GM19351 (cell line): ENCODE measurements around the gene SPATA20.

Experiments
- ATAC-seq: cut with Tn5 transposase; IDR thresholded peaks from one replicate; pipeline ENCODE4 v1.9.1; 2021; ENCODE audit warnings: mild to moderate bottlenecking, moderate library complexity; ENCODE audit not compliant: unreplicated experiment

The SPATA20 gene

DNA sequence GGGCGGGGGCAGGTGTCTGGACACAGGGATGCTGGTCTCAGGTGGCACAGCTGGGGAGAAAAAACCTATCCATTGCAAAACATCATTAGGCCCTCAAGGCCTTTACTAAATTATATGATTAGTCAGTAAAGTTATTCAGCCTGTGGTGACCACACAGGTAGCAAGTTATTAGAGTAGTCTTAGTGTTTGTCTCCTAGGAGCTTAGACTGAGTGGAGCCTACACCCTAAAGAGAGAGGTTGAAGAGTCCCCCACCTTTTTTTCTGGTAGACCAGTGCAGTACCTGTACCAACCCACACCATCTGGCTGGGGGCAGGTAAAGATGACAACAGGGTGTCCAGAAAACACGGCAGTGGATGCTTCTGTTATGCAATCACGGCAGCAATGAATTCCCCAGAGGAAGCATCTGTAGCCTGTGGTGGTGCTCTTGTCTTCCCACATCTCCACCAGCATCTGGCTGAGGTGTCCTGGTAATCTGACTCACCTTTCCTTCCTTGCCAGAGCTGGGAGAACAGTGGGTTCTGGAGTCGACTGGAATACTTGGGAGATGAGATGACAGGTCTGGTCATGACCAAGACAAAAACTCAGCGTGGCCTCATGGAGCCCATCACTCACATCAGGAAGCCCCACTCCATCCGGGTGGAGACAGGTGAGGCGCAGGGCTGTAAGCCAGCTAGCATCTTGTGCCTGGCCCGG, 27.7 kb upstream of the SPATA20 start:
- ATAC-seq = no peak

DNA sequence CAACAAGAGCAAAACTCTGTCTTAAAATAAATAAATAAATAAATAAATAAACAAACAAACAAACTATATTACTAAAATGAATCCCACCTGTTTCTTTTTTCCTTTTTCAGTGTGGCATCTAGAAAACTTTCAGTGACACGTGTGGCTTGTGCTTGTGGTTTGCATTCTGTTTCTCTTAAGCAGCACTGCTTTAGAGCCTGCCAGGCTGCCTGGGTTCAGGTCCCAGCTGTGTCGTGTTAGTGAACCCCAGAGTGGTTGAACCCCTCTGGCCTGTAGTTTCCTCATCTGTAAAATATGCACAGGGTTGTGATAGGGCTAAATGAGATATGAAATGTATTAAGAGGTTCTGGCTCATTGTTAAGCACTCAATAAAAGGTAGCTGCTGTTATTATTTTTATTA, 26.5 kb upstream of the SPATA20 start:
- ATAC-seq = no peak

DNA sequence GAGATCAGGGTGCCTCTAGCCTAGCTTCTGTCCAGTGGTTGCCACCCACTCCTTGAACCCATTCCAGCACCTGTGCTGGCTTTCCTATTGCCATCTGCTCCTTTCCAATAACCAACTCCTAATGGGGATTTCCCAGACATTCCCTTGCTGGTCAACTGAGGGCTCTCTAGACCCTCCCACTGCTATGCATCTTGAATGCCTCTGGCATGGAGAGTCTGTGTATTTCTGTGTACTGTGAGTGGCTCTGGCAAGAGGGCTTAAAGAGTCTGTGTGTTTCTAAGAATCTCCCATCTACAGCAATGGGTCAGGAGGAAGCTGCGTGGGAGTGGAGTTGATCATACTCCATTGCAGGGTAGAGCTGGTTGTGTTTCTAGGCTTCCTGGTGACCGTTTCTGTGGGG, 25.5 kb upstream of the SPATA20 start:
- no peak for ATAC-seq

DNA sequence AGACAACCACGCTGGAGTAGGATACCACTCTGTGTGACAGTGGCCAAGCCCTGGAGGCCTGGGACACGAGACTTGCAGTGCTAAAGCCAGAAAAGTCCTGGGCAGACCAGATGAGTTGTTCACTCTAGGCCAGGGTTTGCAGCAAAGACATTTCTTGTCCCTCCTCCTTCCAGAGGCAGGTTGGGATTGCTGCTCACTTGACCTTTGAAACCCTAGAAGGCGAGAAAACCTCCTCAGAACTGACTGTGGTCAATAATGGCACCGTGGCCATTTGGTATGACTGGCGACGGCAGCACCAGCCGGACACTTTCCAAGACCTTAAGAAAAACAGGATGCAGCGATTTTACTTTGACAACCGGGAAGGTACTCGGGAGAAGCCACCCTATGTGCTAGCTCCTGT, 24.2 kb upstream of the SPATA20 start:
- ATAC-seq = no peak

DNA sequence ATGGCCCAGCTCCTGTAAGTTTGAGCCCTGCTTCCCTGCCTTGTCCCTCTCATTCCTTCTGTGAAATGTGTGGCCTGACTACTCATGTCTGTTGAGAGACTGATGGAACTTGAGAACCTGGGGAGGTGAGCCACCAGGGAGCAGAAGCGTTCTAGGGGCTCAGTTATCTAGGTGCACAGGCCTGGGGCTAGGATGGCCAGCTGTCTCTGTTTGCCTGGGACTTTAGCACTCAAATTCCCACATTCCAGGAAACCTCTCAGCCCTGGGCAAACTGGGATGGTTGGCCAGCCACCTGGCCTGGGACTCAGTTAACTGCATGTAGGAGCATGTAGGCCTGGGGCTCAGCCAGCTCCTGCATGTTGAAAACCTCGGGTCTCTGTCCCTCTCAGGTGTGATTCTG, 23.8 kb upstream of the SPATA20 start:
- no peak for ATAC-seq

DNA sequence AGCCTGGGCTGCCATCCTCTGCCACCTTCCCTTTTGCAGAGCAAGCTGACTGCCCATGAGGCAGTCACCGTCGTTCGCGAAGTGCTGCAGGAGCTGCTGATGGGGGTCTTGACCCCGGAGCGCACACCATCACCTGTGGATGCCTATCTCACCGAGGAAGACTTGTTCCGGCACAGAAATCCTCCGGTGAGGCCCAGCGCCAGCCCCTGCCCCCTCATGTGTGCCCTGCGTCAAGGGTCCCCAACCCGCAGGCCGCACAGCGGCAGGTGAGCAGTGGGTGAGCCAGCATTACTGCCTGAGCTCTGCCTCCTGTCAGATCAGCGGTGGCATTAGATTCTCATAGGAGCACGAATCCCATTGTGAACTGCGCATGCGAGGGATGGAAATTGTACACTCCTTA, 22.1 kb upstream of the SPATA20 start:
- ATAC-seq = no peak

DNA sequence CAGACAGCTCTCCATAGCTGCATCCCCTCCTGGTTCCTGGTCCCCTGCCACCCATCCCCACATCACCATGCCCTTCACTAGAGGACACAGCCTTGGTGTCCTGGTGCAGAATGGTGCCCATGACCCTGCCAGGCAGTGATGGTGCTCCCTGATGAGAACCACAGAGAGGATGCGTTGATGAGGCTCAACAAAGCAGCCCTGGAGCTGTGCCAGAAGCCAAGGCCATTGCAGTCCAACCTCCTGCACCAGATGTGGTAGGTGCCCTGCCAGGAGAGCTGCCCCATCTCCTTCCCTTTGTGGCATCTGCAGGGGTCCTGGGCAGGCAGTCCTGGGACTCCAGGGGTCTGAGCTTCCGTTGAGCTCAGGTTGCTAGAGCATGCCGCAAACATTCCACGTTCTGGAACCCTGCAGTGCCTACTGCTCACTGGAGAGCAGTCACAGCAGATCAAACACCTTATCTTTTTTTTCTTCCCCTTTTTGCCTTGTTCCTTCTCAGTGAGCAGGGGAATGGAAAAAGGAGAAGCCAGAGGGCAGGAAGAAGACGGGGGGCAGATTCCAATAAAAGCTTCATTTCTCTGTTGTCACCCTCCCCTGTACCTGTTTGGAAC, 19.7 kb upstream of the SPATA20 start:
- ATAC-seq = no peak

DNA sequence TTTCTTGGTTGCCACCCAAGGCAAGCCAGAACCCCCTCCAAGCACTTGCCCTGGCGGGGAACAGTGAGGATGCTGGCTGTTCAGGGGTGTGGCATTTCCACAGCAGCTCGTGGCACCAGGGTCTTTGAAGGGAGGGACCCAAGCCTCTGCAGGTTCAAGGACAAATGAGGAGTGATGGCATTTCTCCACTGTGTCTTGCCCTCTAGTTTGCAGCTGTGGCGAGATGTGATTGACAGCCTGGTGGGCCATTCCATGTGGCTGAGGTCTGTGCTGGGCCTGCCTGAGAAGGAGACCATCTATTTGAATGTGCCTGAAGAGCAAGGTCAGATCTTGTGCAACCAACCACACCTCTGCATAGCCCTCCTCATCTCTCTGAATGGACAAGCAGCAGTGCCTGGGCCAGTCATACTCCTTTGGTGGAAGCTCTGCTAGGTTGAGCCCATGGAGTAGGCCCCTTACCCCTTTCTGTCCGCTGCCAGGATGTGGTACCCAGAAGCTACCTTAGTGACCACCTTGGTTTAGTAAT, 19.0 kb upstream of the SPATA20 start:
- ATAC-seq = no peak

DNA sequence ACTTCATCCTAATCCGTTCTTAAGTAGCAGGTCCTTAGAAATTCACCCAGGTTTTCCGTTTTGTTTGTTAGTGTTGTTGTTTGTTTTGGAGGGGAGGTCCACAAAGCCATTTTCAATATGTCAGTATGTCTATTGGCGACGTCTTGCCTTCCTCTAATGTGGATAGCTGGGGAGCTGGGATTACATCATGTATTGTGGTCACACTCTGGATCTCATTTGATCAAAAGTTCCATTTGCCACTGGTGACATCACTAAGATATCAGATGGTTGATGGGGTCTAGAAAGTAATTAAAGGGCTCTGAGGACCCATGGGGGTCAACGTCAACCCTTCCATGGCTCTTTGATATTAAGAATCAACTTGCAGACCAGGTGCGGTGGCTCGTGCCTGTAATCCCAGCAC, 17.1 kb upstream of the SPATA20 start:
- ATAC-seq = no peak

DNA sequence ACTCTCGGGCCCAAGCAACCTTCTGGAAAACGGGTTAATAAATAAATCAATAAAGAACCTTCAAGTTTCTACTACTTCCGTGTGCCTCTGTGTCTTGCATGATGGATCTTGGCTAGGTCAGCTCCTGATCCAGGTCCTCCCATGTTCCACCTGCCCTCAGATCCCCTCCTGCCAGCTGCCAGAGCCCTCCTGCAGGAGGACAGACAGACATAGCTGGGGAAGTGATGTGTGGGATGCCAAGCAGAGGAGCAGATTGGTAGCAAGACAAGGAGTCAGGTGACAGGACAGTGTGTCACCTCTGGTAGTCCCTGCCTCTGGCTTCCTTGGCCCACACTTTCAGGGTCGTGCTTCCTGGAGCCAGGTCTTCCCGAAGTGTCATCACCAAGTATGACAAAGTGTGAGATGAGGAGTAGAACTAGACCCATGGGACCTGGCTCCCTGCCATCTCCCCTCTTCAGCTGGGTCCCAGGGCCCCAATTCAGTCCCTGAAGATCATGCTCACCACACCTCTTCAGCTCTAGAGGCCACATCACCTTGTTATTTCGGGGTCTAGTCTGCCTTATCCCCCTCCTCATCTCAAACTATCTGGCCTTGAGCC, 15.4 kb upstream of the SPATA20 start:
- ATAC-seq = no peak

DNA sequence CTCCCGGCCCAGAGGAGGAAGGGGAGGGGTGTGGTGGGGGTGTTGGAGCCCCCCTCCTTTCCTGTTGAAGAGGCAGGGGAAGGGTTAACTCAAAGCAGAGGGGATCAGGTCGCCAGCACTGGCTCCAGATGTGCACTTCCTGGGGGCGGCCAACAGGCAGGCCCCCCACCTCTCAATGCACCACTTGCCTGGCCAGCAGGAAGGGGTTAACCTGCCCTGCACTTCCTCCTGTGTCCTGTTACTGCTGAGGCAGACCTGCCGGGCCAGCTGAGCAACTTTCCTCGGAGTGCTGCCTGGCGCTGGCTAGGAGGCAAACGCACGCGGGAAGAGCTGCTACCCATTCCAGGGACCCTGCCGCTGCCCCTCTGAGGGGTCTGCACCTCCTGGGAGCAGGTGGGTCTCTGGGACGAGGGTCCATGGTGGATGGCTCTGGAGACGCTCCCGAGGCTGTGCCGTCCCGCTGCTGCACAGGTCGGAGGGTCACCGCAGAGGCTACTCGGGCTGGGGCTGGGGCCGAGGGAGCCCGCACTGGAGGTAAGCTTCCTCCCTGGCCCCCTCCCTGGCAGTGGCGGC, 14.4 kb upstream of the SPATA20 start, which contains the start of gene EPN3:
Gene EPN3 (plus strand): TSS at position 284 of the 573 bp plus-strand sequence. CDS start 3,822 bp downstream, outside the sequence.
- no peak for ATAC-seq

DNA sequence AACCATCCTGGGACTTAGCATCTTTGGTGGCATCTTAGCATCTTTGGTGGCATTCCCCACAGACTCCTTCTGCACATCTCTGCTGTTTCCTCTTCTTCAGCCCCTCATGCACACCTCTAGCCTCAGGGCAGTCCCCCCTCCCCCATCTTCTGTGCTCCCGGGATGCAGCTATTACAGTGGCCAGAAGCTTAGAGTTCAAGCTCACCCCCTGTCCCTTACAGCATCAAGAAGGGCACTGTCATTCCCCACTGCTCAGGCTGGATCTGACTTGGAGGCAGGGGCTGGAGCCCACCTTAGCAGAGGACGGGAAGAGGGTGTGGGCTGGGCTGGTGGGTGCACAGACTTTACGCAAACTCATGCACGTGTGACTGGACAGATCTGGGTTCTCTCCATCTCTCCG, 13.8 kb upstream of the SPATA20 start:
- no peak for ATAC-seq

DNA sequence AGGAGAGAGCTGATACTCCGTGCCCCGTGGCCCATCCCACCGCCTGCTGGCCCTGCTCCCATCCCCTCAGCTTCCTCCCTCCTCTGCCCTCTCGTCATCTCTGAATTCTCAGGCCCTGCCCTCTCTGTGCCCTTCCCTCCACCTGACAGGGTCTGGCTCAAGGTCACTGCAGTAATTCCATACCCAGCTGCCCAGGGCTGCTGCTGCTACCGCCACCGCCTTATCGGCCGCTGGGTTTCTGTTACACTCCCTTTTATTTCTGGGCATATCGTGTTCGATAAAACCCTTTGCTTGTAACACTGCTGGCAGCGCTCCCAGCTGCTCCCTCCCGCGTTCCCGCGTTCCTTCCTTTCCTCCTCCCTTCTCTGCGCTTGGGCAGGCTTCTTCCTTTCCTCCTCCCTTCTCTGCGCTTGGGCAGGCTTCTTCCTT, 13.2 kb upstream of the SPATA20 start:
- ATAC-seq = no peak

DNA sequence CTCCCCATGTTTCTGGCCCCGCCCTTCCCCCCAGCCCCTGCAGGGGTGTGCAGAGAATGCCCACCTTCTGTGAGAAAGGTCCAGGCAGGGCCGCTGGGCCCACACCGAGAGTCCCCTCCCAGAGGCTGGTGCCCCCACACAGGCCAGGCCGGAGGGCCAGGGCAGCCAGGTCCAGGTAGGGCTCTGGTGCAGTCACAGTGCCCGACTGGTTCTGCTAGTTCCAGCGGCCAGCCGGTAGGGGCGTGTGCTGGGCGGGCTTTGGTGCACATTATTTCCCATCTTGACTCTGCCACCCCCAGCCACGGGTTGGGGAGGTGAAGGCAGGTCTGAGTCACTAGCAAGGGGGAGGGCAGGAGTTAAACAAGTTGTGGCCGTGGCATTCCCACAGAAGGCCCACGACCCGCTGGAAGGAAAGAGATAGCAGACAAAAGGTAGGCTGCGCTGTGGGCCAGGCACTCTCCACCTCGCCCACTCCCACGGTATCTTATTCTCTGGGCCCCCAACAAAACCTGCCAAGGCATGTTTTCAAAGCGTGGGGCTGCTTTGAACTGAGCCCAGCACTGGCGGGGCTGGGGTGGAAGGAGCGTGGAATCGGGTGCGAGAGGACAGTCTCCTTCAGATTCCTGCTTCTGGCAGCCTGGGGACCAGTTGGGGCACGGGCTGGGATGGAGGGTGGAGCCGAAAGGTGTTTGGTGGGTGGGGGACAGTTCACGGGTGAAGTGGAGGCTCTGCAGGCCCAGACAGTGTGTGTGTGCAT, 12.6 kb upstream of the SPATA20 start:
- no peak for ATAC-seq

DNA sequence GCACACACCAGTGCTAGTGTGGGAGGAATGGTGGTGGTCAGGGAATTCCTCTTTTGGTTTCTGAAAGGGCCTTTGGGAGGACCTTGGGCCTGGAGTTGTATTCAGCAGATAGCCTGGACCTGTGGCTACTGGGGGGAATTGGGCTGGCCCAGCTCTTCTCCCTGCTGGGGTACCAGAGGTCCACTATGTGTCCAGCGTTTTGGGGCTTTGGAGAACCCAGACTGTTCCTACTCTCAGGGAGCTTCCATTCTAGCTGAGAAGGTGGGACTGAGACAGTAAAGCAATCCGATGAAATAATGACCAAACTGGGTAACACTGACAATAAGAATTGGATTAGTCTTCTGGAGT, 12.0 kb upstream of the SPATA20 start:
- no peak for ATAC-seq

DNA sequence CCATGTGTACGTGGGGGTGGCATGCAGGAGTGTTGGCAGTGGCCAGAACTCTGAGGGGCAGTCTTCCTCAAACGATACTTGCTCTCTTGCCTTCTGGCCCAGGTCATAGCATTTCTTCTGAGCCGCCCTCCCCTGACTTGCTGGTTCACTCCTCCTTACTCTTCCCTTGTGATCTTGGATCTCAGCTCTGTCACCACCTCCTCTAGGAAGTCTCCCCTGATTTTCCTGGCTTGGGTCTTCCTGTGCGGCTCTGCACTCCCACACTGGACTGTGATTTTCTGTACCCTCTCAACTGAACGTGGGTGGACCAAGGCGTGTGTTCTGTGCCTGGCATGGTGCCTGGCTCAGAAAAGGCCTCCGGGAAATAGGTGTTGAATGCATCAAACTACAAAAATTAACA, 11.6 kb upstream of the SPATA20 start:
- no peak for ATAC-seq

DNA sequence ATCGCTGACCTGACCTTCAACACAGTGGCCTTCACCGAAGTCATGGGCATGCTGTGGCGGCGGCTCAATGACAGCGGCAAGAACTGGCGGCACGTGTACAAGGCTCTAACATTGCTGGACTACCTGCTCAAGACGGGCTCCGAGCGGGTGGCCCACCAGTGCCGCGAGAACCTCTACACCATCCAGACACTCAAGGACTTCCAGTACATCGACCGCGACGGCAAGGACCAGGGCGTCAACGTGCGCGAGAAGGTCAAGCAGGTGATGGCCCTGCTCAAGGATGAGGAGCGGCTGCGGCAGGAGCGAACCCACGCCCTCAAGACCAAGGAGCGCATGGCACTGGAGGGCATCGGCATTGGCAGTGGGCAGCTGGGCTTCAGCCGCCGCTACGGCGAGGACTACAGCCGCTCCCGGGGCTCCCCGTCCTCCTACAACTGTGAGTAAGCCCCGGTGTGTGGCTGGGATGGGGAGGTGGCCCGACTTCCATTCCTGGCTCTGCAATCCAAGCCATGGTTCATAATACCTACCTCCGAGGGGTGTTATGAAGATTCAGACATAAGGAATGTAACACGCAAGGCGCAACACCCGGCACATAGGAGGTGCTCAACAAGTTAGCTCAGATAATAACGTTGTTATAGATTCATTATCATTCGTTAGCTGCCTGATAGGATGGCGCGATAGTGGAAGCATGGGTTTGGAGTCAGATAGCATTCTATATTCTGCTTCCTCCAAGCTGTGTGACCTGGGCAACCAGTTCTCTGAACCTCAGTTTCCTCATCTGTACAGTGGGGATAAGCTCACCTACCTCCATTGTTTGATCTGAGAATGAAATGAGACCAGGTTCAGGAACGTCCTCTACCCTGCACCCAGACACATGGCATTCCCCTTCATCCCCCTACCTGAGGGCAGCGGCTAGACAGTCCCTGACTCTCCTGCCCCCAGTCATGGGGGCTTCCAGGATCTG, 10.0 kb upstream of the SPATA20 start:
- ATAC-seq = no peak

DNA sequence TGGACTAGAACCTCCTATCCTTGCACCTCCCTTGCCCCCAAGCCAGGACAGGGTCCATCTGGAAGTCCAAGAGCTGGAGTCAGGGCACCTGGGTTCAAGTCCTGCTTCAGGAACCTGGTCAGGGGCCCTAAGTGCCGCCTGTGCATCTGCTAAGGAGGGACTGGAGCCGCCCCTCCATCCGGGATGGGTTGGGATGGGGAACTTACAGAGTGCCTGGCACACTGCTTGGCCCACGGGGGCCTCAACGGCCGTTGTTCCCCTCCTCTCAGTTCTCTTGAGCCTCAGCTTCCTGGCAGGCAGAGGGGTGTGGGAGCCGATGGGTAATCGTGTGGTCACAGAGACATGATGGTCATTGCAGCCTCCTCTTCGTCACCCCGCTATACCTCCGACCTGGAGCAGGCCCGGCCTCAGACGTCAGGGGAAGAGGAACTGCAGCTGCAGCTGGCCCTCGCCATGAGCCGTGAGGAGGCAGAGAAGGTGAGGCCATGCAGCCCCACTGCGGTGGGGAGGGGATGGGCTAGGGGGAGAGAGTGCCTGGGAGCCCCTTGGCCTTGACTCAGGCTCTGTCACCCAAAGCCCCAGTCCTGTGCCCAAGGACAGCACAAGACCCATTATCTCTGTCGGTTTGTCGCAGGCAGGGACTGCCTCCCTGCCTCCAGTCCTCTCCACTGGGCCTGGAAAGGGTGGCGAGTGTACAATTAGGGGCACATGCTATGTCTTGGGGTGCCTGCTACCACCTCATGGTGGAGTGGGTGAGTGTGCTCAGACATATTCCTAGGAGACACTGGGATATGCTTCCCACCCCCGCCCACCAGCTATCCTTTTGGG, 9.0 kb upstream of the SPATA20 start:
- no peak for ATAC-seq
